HG03457 (cell line): Measurements from ENCODE around the gene GFM2.
"Not testable (repeated sequence)": the region's sequence is repeated elsewhere in the genome, so short reads cannot be mapped to it uniquely, and the experiment has no call there.

Experiments used
- ATAC-seq: cut with Tn5 transposase; IDR thresholded peaks from one replicate; pipeline ENCODE4 v1.9.1; 2021; ENCODE audit warnings: moderate number of reproducible peaks; ENCODE audit not compliant: unreplicated experiment

Gene GFM2

DNA sequence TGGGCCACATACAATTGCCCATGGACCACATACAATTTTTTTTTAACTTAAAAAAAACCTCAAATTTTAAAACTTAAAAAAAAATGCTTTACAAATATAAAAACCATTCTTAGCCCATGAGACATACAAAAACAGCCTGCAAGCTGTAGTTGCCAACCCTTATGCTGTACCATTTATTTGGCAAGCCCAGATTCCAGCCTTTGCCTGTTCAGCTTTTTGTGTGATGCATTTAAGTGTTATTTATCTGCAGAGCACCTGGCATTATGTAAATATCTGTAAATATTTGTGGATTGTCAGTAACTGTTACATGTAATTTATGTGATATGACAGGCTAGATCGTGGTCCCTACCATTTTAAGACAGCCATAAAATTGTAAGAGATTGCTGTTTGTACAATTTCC, 49.3 kb downstream of the GFM2 start:
- no peak for ATAC-seq

- no peak for ATAC-seq
Observed at GRCh38 chr5:74693191-74693590, 73.7 kb downstream of the GFM2 start.

GRCh38 chr5:74686962-74687751, 79.8 kb downstream of the GFM2 start:
- ATAC-seq, result no peak

GRCh38 chr5:74685979-74686631, 80.8 kb downstream of the GFM2 start:
- ATAC-seq, result peak; percentile 41

GRCh38 chr5:74684900-74685851, 81.7 kb downstream of the GFM2 start, which contains the start of gene HEXB:
Gene HEXB, plus strand, starts transcription at chr5:74685233. Its CDS starts 28 bp downstream, at chr5:74685261.
- peak; percentile 69 for ATAC-seq

- ATAC-seq, result no peak
Observed at GRCh38 chr5:74679966-74680365, 87.0 kb downstream of the GFM2 start.

DNA sequence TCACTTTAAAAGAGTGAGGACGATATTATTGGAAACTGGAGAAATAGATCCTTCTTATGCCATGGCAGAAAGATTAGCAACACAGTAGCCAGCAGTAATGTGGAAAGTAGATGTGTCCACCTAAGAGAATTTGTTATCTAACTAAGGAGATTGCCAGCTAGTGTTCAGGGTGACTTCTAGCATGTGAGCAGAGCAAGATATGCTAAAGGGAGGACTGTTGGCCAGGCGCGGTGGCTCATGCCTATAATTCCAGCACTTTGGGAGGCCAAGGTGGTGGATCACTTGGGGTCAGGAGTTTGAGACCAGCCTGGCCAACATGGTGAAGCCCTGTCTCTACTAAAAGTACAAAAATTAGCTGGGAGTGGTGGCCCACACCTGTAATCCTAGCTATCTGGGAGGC, 87.6 kb downstream of the GFM2 start:
- ATAC-seq, result not testable (repeated sequence)

GRCh38 chr5:74678123-74678522, 88.8 kb downstream of the GFM2 start:
- ATAC-seq, result not testable (repeated sequence)

- ATAC-seq, result not testable (repeated sequence)
Observed at GRCh38 chr5:74676466-74676865, 90.5 kb downstream of the GFM2 start.

DNA sequence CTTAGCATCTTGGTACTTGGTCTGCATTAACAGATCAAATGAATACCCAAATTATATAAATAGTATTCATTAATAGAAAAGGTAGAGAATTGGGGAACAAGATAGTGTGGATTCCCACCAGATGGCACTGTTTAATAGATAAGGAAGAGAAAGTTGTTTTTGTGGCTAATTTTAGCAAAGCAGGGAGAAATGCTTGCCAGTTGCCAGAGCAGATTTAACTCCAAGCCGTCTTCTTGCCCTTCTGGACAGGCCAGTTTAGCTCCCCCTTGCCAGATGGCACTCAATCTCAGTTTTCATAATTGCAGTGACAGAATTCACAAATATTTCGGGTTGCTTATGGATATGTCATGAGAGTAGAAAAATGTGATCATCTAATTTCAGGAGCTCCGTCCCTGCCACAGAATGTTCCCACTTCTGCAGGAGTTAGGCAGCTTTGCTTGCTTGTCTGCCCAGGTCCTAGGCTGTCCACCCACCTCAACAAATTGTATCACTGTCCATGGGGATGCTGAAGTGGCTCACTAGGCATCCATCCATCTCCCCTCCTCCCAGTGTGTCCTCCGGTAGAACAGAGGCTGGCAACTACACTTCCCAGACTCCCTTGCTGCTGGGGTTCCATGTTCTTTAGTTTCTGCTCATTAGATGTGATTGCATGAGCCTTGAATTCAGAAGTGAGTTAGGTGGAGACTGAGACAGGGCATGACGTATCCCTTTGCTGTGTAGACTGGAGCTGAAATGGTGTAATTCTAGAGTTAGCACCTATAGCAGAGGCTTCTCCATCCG, 93.7 kb downstream of the GFM2 start:
- no peak for ATAC-seq

DNA sequence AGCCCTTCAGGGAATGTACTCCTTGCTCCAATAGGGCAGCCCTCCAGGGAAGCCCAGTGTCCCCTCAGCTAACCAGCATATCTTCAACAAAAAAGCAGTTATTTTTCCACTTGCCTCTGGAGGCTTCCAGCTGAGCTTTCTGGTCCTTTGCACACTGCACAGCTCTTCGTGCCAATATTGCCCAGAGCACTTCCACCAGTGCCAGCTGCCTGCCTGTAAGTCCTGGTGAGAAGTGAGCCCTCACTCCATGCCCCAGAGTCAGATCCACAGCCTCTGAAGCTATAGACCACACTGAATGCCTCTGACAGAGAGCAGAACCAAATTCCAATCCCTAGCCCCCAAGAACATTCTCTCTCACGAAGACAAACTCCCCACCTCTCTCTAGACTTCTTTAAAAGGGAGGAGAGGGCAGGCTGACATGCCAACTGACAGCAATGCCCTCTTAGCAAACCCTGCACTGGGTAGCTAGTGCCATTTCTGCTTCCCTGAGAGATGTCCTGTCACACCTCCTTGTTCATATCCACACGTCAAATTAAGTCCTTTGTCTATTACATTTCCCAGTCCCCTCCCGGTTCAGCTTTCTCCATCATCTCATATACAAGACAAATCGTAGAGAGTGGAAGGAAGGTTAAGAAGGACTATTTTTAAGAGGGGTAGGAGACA, 94.6 kb downstream of the GFM2 start:
- no peak for ATAC-seq
